HEK293 (cell line): Measurements from ENCODE around the gene NDST3.
"Not testable (repeated sequence)": the region's sequence is repeated elsewhere in the genome, so short reads cannot be mapped to it uniquely, and the experiment has no call there.

Experiments used
- CTCF ChIA-PET: fragments of 350-600 bp; formaldehyde crosslinking; extraction: SDS; loops from one replicate; lab custom pipeline; 2021; ENCODE audit warnings: antibody characterized with exemption; lab: Yijun Ruan, JAX
- POLR2A ChIA-PET: fragments of 300-600 bp; formaldehyde crosslinking; extraction: SDS; loops from one replicate; lab custom pipeline; 2020; ENCODE audit warnings: antibody characterized with exemption, inconsistent platforms; lab: Yijun Ruan, JAX
- H3K27ac ChIP-seq: fragments of 200-500 bp; sonication (Bioruptor generic); 2 replicates; pipeline ENCODE4 v1.5.1; 2014; ENCODE audit warnings: low read depth, low read length, control low read depth, inconsistent platforms; ENCODE audit errors: extremely low read depth
- H3K36me3 ChIP-seq, 2 experiments: fragments of 200-500 bp in 1 of 2; sonication (Bioruptor generic) in 1 of 2; 1 replicate in 1 of 2; 2 replicates in 1 of 2; pipeline ENCODE4 v1.5.1; 2014 to 2017; ENCODE audit warnings: inconsistent platforms in 2 of 2, low read length in 2 of 2; ENCODE audit not compliant: control insufficient read depth in 2 of 2, insufficient read depth in 1 of 2
- H3K4me1 ChIP-seq: fragments of 200-500 bp; sonication (Bioruptor generic); 2 replicates; pipeline ENCODE4 v1.5.1; 2014; ENCODE audit warnings: mild to moderate bottlenecking, low read length, inconsistent platforms; ENCODE audit not compliant: control insufficient read depth, insufficient read depth
- H3K4me3 ChIP-seq: 2 replicates; pipeline ENCODE4 v1.5.1; 2011; ENCODE audit warnings: low read depth, mild to moderate bottlenecking, control low read depth, low read length, moderate library complexity
- H3K9me3 ChIP-seq: fragments of 200-500 bp; sonication (Bioruptor generic); 2 replicates; pipeline ENCODE4 v1.5.1; 2014; ENCODE audit warnings: low read depth, low read length, inconsistent platforms; ENCODE audit not compliant: control insufficient read depth, insufficient read depth
- KLF8 ChIP-seq: fragments of 450-650 bp; formaldehyde crosslinking; IDR thresholded peaks from 2 replicates; pipeline ENCODE4 v1.5.1; 2016; ENCODE audit warnings: missing biosample characterization, missing genetic modification characterization
- MYNN ChIP-seq: fragments of 450-650 bp; formaldehyde crosslinking; IDR thresholded peaks from 2 replicates; pipeline ENCODE4 v1.5.1; 2016; ENCODE audit warnings: missing biosample characterization, missing genetic modification characterization, borderline replicate concordance
- SCRT1 ChIP-seq: fragments of 450-650 bp; formaldehyde crosslinking; IDR thresholded peaks from 2 replicates; pipeline ENCODE4 v1.5.1; 2016; ENCODE audit warnings: missing biosample characterization, missing genetic modification characterization, borderline replicate concordance
- SP3 ChIP-seq: fragments of 450-650 bp; formaldehyde crosslinking; IDR thresholded peaks from 2 replicates; pipeline ENCODE4 v1.5.1; 2016; ENCODE audit warnings: missing biosample characterization, missing genetic modification characterization
- YY2 ChIP-seq: fragments of 450-650 bp; formaldehyde crosslinking; IDR thresholded peaks from 2 replicates; pipeline ENCODE4 v1.5.1; 2016; ENCODE audit warnings: missing biosample characterization, missing genetic modification characterization
- ZBTB11 ChIP-seq: fragments of 450-650 bp; formaldehyde crosslinking; conservative IDR thresholded peaks from 2 replicates; pipeline ENCODE4 v1.5.1; 2016; ENCODE audit warnings: low read depth, missing biosample characterization, missing genetic modification characterization
- ZNF174 ChIP-seq: fragments of 450-650 bp; formaldehyde crosslinking; IDR thresholded peaks from 2 replicates; pipeline ENCODE4 v1.5.0; 2017; ENCODE audit warnings: missing biosample characterization, mild to moderate bottlenecking, missing genetic modification characterization
- ZNF239 ChIP-seq: fragments of 450-650 bp; formaldehyde crosslinking; IDR thresholded peaks from 2 replicates; pipeline ENCODE4 v1.5.1; 2016; ENCODE audit warnings: missing biosample characterization, missing genetic modification characterization
- ZNF274 ChIP-seq, 2 experiments: fragments of 200-500 bp in 1 of 2; fragments of 450-650 bp in 1 of 2; sonication (Bioruptor generic) in 1 of 2; formaldehyde crosslinking in 1 of 2; IDR thresholded peaks; 2 replicates each; pipeline versions ENCODE4 v1.5.1 to v1.6.1; 2014 to 2016; ENCODE audit warnings: borderline replicate concordance in 1 of 2, inconsistent platforms in 1 of 2, low read length in 1 of 2, missing biosample characterization in 1 of 2, missing genetic modification characterization in 1 of 2
- ZNF416 ChIP-seq: fragments of 450-650 bp; formaldehyde crosslinking; IDR thresholded peaks from 2 replicates; pipeline ENCODE4 v1.5.1; 2016; ENCODE audit warnings: missing biosample characterization, missing genetic modification characterization
- ZNF501 ChIP-seq: fragments of 450-650 bp; formaldehyde crosslinking; IDR thresholded peaks from 2 replicates; pipeline ENCODE4 v1.5.1; 2016; ENCODE audit warnings: missing biosample characterization, missing genetic modification characterization
- ZNF514 ChIP-seq: fragments of 450-650 bp; formaldehyde crosslinking; IDR thresholded peaks from 2 replicates; pipeline ENCODE4 v1.5.1; 2016; ENCODE audit warnings: missing biosample characterization, missing genetic modification characterization
- ZNF521 ChIP-seq: fragments of 450-650 bp; formaldehyde crosslinking; IDR thresholded peaks from 2 replicates; pipeline ENCODE4 v1.5.1; 2017; ENCODE audit warnings: missing biosample characterization, mild to moderate bottlenecking, missing genetic modification characterization
- ZNF544 ChIP-seq: fragments of 450-650 bp; formaldehyde crosslinking; IDR thresholded peaks from 2 replicates; pipeline ENCODE4 v1.5.0; 2017; ENCODE audit warnings: missing biosample characterization, missing genetic modification characterization
- ZNF548 ChIP-seq: fragments of 450-650 bp; formaldehyde crosslinking; IDR thresholded peaks from 2 replicates; pipeline ENCODE4 v1.5.1; 2016; ENCODE audit warnings: missing biosample characterization, missing genetic modification characterization
- ZNF549 ChIP-seq: fragments of 450-650 bp; IDR thresholded peaks from 2 replicates; pipeline ENCODE4 v1.5.1; 2018; ENCODE audit warnings: missing biosample characterization, missing genetic modification characterization, mild to moderate bottlenecking, inconsistent platforms, moderate library complexity
- ZNF654 ChIP-seq: fragments of 450-650 bp; formaldehyde crosslinking; IDR thresholded peaks from 2 replicates; pipeline ENCODE4 v1.5.1; 2016; ENCODE audit warnings: low read depth, missing biosample characterization, missing genetic modification characterization
- ZNF791 ChIP-seq: fragments of 450-650 bp; formaldehyde crosslinking; IDR thresholded peaks from 2 replicates; pipeline ENCODE4 v1.5.1; 2016; ENCODE audit warnings: missing biosample characterization, missing genetic modification characterization
- ZNF843 ChIP-seq: fragments of 450-650 bp; formaldehyde crosslinking; IDR thresholded peaks from 2 replicates; pipeline ENCODE4 v1.5.1; 2016; ENCODE audit warnings: missing biosample characterization, missing genetic modification characterization

The NDST3 gene

DNA sequence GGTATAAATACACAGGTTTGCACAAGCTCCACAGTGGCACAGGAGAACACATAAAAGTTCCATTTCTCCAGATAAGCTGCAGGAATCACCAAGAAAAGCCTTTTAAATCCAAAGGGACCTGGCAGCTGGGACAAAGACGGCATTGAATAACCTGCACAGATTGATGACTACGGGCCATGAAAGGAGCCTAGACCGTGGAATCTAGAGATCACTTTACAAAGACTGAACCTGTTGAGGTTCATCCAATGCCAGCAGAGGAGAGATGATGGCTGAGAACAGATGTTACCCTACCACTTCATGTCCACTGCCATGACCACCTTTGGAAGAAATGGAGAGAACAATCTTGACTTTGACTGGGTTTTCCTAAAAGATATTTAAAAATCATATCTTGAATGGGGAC lies 229.8 kb downstream of the NDST3 start:
- ChIA-PET POLR2A (no interaction called here), CTCF (interaction anchor here (0.6 to 0.8 kb wide), 2 partner anchors 188 to 261 kb away, joined by 3 read pairs; no protein-coding TSS in a partner anchor)
- no peak for TF ChIP-seq ZNF514
- no peak for TF ChIP-seq ZBTB11 (tag by site-specific recombination)
- no peak for TF ChIP-seq SP3 (tag by site-specific recombination)
- no peak for TF ChIP-seq ZNF239 (tag by site-specific recombination)
- TF ChIP-seq ZNF501 (tag by site-specific recombination), result no peak
- TF ChIP-seq MYNN (tag by site-specific recombination), result no peak
- no peak for TF ChIP-seq ZNF521 (tag by site-specific recombination)
- TF ChIP-seq ZNF274 (IDR thresholded peaks at IDR 0.05; ENCODE audit: low read length), result no peak
- TF ChIP-seq ZNF274 (tag by site-specific recombination; IDR thresholded peaks at IDR 0.05; ENCODE audit: borderline replicate concordance), result no peak
- no peak for TF ChIP-seq ZNF416 (tag by site-specific recombination)
- no peak for TF ChIP-seq ZNF174 (tag by site-specific recombination)
- TF ChIP-seq ZNF544 (tag by site-specific recombination), result no peak
- no peak for TF ChIP-seq ZNF843 (tag by site-specific recombination)
- no peak for TF ChIP-seq ZNF654 (tag by site-specific recombination)
- TF ChIP-seq YY2 (tag by site-specific recombination), result no peak

DNA sequence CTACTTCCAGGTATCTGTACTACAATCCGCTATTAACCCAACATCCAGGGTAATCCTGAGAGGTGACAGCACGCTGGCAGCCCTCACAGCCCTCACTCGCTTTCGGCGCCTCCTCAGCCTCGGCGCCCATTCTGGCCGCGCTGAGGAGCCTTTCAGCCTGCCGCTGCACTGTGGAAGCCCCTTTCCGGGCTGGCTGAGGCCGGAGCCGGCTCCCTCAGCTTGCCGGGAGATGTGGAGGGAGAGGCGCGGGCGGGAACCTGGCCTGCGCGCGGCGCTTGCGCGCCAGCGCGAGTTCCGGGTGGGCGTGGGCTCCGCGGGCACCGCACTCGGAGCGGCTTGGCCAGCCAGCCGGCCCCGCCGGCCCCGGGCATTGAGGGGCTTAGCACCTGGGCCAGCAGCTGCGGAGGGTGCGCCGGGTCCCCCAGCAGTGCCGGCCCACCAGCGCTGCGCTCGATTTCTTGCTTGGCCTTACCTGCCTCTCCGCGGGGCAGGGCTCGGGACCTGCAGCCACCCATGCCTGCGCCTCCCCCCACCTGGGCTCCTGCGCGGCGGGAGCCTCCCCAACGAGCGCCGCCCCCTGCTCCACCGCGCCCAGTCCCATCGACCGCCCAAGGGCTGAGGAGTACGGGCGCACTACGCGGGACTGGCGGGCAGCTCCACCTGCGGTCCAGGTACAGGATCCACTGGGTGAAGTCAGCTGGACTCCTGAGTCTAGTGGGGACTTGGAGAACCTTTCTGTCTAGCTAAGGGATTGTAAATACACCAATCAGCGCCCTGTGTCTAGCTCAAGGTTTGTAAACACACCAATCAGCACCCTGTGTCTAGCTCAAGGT lies 231.2 kb downstream of the NDST3 start:
- ChIA-PET POLR2A (no interaction called here), CTCF (interaction anchor here (0.7 kb wide), 1 partner anchor 187 kb away, joined by 4 read pairs; no protein-coding TSS in a partner anchor)
- H3K27ac ChIP-seq, result no peak overlapping the region
- TF ChIP-seq SCRT1, result no peak
- TF ChIP-seq ZNF791 (tag by site-specific recombination), result no peak
- TF ChIP-seq ZNF548, result no peak
- TF ChIP-seq KLF8 (tag by site-specific recombination), result no peak
- no peak for TF ChIP-seq ZNF549
- H3K36me3 ChIP-seq, result no peaks in the 10 kb centered on the region
- no peaks in the 10 kb centered on the region for H3K9me3 ChIP-seq
- H3K4me3 ChIP-seq, result no peak overlapping the region
- no peaks in the 10 kb centered on the region for H3K4me1 ChIP-seq

More for the DNA sequence above, 229.8 kb downstream of the NDST3 start:
- Histone ChIP-seq H3K4me3 (no peak overlapping the region), H3K27ac (no peak overlapping the region), H3K36me3 (no peaks in the 10 kb centered on the region), H3K4me1 (no peaks in the 10 kb centered on the region), H3K9me3 (no peaks in the 10 kb centered on the region)

GRCh38 chr4:118266145-118266496 lies 231.8 kb downstream of the NDST3 start:
- CTCF ChIA-PET, result interaction anchor here (0.7 kb wide), 1 partner anchor 188 kb away, joined by 4 read pairs; no protein-coding TSS in a partner anchor
- H3K4me3 ChIP-seq, result not testable (repeated sequence)

More at GRCh38 chr4:118266145-118266496, 231.8 kb downstream of the NDST3 start:
- H3K36me3 ChIP-seq, POLR2A ChIA-PET, H3K4me1 ChIP-seq, H3K9me3 ChIP-seq, H3K27ac ChIP-seq: not testable (repeated sequence)
